GM20431 (cell line): ENCODE data around the gene ETNK2.

Experiments used
- in situ Hi-C: fragments of 300-500 bp; cut with MseI, MboI; formaldehyde crosslinking; loops from one replicate; pipeline ENCODE4 v1.15.0; 2020; ENCODE audit warnings: low sequenced_read_pairs; ENCODE audit not compliant: unreplicated experiment

Gene ETNK2

DNA sequence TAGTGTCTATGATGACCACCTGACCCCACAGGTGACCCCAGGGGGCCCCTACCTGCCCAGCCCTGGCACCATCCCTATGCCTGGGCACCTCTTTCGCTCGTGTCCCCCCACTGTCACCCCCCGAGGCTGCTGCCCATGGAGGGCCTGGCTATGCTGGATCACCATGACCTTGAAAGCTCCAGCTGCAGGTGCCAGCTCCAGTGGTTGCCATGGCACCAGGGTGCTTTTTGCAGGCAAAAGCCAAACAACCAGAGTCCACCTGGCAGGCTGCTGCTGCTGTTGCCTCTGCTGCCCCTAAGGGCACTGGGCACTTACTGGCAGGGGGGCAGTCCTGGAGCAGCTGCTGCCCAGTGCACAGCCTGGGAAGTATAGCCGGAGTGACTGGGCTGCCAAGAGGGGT, 21.7 kb downstream of the ETNK2 start:
- in situ Hi-C loops, result no loop called here

DNA sequence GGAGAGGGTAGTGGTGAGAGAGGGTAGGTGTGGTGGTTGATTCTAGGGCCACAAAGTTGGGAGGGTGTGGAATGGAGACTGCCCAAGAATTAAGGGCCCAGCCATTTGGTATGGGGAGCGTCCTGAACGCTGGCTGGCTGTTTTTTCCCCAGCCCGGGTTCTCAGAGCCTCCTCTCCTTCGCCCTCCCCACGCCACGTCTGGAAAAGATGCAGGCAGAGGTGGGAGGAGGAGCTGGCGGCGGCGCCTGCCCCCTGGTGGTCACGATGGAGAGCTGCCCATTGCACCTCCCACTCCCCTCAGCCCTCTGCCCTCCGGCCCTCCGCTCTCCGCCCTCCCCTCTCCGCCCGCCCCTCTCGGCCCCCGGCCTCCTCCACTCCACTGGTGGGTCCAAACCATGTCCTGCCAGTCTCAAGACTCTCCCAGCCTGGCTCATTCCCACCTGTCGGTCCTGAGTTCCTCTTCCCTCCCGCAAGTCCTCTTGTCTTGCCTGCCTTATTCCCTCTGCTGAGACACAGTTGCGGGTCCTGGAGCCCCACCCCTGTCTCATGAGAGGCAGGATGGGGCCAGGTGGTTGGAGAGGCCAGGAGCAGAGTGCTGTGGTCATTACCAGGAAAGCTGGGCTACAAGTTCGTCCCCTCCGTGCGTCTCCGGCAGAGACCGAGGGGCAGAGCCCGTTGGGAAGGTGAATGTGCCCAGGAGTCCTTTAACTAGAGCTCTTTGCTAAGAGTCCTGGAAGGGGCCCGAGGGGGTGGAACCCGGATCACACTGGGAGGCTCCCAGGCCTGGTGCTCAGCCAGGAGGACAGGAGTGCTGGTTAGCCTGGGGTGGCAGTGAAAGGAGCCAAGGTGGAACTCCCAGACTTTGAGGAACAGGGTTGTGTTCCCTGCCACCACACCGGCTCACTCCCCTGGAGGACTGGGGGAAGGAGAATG, 22.6 kb downstream of the ETNK2 start:
- in situ Hi-C loops, result loop anchor here (10.0 kb wide), 1 partner anchor 264 kb away; the partner anchor contains the start of gene SNRPE

DNA sequence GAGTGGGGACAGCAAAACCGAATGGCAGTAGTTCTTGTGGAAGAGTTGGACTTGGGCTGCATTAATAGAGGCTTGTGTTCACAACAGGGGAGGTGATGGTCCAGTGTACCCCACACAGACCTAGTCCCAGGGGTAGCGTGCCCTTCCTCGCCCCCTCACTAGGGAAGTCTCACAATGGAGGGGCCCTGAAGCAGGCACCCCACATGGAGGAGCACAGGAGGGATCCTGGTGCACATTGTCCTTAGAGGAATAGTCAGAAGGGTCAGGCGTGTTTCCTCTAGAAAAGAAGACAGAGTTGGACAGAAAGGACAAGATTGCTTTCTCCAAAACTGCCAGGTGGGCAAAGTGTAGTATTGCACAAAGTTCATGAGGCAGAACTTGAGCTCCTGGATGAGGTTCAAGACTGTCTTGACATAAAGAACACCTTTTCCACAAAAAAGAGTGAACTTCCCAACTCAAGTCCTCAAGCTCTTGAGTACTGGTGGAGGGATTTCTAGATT, 23.3 kb downstream of the ETNK2 start:
- in situ Hi-C loops, result loop anchor here (10.0 kb wide), 1 partner anchor 264 kb away; the partner anchor contains the start of gene SNRPE

- in situ Hi-C loops, result loop anchor here (10.0 kb wide), 1 partner anchor 263 kb away; the partner anchor contains the start of gene SNRPE
These were observed 24.1 kb downstream of the ETNK2 start for GRCh38 chr1:204127597-204128242.

GRCh38 chr1:204126956-204127355, 24.9 kb downstream of the ETNK2 start:
- in situ Hi-C loops, result loop anchor here (10.0 kb wide), 1 partner anchor 262 kb away; the partner anchor contains the start of gene SNRPE

GRCh38 chr1:204126386-204126785, 25.5 kb downstream of the ETNK2 start:
- in situ Hi-C loops, result loop anchor here (10.0 kb wide), 1 partner anchor 262 kb away; the partner anchor contains the start of gene SNRPE

GRCh38 chr1:204125759-204126351, 26.0 kb downstream of the ETNK2 start:
- in situ Hi-C loops, result loop anchor here (10.0 kb wide), 1 partner anchor 261 kb away; the partner anchor contains the start of gene SNRPE

DNA sequence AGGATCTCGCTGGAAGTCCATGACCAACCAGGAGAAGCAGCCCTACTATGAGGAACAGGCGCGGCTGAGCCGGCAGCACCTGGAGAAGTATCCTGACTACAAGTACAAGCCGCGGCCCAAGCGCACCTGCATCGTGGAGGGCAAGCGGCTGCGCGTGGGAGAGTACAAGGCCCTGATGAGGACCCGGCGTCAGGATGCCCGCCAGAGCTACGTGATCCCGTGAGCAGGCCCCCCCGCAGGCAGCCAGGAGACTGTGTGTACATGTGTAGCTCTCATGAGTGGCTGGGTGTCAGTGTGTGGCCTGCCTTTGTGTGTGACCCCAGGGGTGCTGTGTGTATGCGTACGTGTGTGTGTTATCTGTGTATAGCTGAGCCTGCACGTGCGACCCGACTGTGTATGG, 27.2 kb downstream of the ETNK2 start:
- in situ Hi-C loops, result loop anchor here (10.0 kb wide), 1 partner anchor 260 kb away; the partner anchor contains the start of gene SNRPE

DNA sequence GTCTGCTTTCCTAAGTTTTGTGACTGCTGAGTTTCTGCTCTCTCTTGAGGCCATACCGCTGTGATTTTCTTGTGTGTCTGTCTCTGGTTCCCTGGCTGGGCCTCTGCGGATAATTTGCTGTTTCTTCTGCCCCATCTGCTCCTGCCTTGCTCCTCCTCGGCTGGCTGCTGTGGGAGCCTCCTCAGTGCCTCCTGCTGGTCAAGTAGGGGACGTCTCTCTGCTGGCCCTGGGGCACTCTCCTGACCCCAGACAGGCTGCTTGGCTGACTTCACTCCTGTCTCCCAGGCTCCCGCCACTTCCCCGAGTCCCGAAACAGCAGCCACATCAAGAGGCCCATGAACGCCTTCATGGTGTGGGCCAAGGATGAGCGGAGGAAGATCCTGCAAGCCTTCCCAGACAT, 28.5 kb downstream of the ETNK2 start:
- in situ Hi-C loops, result loop anchor here (10.0 kb wide), 1 partner anchor 259 kb away; the partner anchor contains the start of gene SNRPE

GRCh38 chr1:204121840-204122555, 29.8 kb downstream of the ETNK2 start:
- in situ Hi-C loops, result loop anchor here (10.0 kb wide), 1 partner anchor 257 kb away; the partner anchor contains the start of gene SNRPE

GRCh38 chr1:204116539-204116938, 35.3 kb downstream of the ETNK2 start:
- in situ Hi-C loops, result no loop called here

- in situ Hi-C loops, result no loop called here
These were observed 36.7 kb downstream of the ETNK2 start for GRCh38 chr1:204115116-204115515.

DNA sequence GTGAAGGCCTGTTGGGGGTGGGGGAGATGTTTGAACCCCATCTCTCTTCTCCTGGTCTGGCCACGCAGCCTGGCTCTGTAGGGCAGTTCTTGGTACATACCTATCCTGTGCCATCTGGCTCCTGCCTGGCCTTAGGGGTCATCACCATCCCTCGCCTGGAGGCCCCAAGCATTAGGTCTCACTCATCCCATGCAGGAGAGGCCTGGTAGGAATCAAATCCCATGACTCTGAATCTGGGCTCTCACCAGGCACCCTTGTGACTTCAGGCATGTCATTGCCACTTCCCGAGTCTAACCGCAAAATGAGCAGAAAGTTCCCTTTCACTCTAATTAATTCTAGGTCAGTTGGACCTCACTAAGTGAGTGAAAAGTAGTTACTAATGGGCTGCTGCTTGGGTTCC, 37.2 kb downstream of the ETNK2 start:
- in situ Hi-C loops, result no loop called here

GRCh38 chr1:204113896-204114295, 37.9 kb downstream of the ETNK2 start:
- in situ Hi-C loops, result no loop called here

- in situ Hi-C loops, result no loop called here
These were observed 38.7 kb downstream of the ETNK2 start for GRCh38 chr1:204112876-204113730.

GRCh38 chr1:204110894-204111633, 40.8 kb downstream of the ETNK2 start:
- in situ Hi-C loops, result no loop called here

DNA sequence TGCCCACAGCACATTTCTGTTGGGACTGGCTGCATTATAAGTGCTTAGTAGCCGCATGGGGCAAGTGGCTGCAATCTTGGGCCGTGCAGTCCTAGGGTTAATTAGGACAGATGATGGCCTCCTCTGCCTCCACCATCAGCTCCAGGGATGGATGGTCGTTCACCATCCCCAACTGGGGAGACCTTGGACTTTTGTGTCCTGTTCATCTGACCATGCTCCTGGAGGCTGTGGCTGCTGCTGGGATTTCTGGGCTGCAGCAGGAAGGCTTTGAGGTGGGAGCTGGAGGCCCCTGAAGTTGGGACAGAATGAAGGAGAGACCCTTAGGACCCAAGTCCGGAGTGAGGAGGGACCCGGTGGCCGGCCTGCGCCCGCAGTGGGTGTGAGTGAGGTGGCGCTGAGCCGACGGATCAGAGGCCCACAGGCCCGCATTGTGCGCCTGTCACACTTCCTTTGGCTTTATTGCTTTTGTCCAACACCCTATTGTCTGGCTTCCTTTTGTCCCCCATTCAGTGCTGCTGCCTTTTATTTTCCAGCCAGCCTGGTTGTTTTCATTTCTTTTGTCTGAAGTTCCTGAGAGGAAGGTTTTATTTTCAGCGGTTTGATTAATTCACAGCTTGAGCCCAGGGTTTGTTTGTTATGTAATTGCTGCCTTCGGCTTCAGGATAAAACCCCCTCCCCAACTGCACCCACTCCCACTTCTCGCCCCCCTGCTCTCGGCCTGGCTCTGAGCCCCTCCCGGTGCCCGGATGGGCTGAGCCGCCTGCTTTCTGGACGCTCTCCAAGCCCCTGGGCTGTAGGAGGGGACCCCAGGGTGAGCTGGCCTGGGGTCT, 43.3 kb downstream of the ETNK2 start:
- in situ Hi-C loops, result no loop called here
